ENCODE measurements around the gene SSNA1. TPM values are rescaled to one million over a fixed set of nuclear protein-coding genes. Genes with fewer than 3 reads are reported as not detected.

Gene SSNA1
- total and polyA plus RNA-seq, 8 donors = 28.1 to 154 (median 122) TPM

DNA sequence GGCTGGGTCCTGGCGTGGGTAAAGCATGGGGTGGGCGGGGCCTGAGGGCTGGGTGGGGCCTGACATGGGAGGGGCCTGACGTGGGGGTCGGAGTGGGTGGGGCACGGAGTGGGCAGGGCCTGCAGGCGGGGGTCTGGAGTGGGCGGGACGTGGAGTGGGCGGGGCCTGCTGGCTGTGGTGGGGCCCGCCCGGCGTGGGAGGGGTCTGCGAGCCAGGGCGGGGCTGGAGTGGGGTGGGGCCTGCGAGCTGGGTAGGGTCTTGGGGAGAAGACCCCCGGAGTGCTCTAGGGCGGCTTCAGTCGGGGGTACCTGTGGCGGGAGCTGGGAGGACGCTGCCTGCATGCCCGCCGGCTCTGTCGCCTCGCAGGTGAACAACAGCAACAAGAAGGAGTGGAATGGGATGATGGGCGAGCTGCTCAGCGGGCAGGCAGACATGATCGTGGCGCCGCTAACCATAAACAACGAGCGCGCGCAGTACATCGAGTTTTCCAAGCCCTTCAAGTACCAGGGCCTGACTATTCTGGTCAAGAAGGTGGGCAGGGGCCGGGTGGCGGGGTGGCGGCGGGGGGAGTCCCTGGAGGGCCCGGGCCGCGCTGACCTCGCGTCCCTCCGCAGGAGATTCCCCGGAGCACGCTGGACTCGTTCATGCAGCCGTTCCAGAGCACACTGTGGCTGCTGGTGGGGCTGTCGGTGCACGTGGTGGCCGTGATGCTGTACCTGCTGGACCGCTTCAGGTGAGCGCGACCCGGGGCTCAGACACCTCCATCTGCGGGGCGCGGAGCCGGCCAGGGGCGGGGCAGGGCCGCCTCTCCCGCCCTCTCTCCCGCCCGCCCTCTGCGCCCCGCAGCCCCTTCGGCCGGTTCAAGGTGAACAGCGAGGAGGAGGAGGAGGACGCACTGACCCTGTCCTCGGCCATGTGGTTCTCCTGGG lies 26.7 kb upstream of the SSNA1 start:
- 5 to 7% (median 5%) methylated on average over 45 to 68 of the region's 71 CpGs for WGBS, 5 donors
- intact Hi-C loops (cut with DNase I; ENCODE audit: low total_unique reads) = no loop called here
- H3K27me3 ChIP-seq = peaks cover 34 to 100% (median 100%) of the 10 kb centered on the region in 3 donors

GRCh38 chr9:137162505-137163364 lies 25.7 kb upstream of the SSNA1 start:
- WGBS, 5 donors = 6 to 11% (median 7%) methylated on average over 32 to 74 of the region's 74 CpGs
- peak overlapping the region; percentile 28 to 47 (median 28) for H3K4me3 ChIP-seq
- peaks cover 43 to 100% (median 100%) of the 10 kb centered on the region in 3 donors for H3K27me3 ChIP-seq
- no peaks in the 10 kb centered on the region for H3K9me3 ChIP-seq
- H3K36me3 ChIP-seq = no peaks in the 10 kb centered on the region
- no peak overlapping the region for H3K27ac ChIP-seq
- intact Hi-C loops (cut with DNase I; ENCODE audit: low total_unique reads) = no loop called here
- H3K4me1 ChIP-seq = peaks cover 26 to 44% (median 38%) of the 10 kb centered on the region in 4 donors
- DNase-seq = peak; percentile 71 to 73
- TF ChIP-seq POLR2A (IDR thresholded peaks at IDR 0.05) = no peak
- TF ChIP-seq, protein P1, sequence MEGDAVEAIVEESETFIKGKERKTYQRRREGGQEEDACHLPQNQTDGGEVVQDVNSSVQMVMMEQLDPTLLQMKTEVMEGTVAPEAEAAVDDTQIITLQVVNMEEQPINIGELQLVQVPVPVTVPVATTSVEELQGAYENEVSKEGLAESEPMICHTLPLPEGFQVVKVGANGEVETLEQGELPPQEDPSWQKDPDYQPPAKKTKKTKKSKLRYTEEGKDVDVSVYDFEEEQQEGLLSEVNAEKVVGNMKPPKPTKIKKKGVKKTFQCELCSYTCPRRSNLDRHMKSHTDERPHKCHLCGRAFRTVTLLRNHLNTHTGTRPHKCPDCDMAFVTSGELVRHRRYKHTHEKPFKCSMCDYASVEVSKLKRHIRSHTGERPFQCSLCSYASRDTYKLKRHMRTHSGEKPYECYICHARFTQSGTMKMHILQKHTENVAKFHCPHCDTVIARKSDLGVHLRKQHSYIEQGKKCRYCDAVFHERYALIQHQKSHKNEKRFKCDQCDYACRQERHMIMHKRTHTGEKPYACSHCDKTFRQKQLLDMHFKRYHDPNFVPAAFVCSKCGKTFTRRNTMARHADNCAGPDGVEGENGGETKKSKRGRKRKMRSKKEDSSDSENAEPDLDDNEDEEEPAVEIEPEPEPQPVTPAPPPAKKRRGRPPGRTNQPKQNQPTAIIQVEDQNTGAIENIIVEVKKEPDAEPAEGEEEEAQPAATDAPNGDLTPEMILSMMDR (IDR thresholded peaks at IDR 0.05) = peak in 3 of 7 experiments; percentile 6 to 40 (median 9)

More for the DNA sequence above, 26.7 kb upstream of the SSNA1 start:
- peaks cover 19 to 41% (median 32%) of the 10 kb centered on the region in 4 donors for H3K4me1 ChIP-seq
- no peaks in the 10 kb centered on the region for H3K36me3 ChIP-seq
- TF ChIP-seq POLR2AphosphoS5 (IDR thresholded peaks at IDR 0.05) (no peak), EP300 (IDR thresholded peaks at IDR 0.05) (no peak), POLR2A (IDR thresholded peaks at IDR 0.05) (no peak)
- TF ChIP-seq, protein P1 (IDR thresholded peaks at IDR 0.05) = no peak
- H3K4me3 ChIP-seq = peak overlapping the region in 1 of 4 donors; percentile 47
- no peaks in the 10 kb centered on the region for H3K9me3 ChIP-seq
- DNase-seq = no peak
- no peak overlapping the region for H3K27ac ChIP-seq

- intact Hi-C loops (cut with DNase I; ENCODE audit: low total_unique reads) = no loop called here
- TF ChIP-seq, protein P1 (IDR thresholded peaks at IDR 0.05) = no peak
- TF ChIP-seq EP300 (IDR thresholded peaks at IDR 0.05) (no peak), POLR2A (IDR thresholded peaks at IDR 0.05) (no peak), POLR2AphosphoS5 (IDR thresholded peaks at IDR 0.05) (no peak)
- peaks cover 45 to 100% (median 100%) of the 10 kb centered on the region in 3 donors for H3K27me3 ChIP-seq
- WGBS, 5 donors = 32 to 47% (median 37%) methylated on average over 15 to 26 of the region's 26 CpGs
- peak overlapping the region; percentile 28 to 47 (median 28) for H3K4me3 ChIP-seq
- no peaks in the 10 kb centered on the region for H3K9me3 ChIP-seq
- DNase-seq = no peak
- H3K4me1 ChIP-seq = peaks cover 32 to 50% (median 44%) of the 10 kb centered on the region in 4 donors
- no peaks in the 10 kb centered on the region for H3K36me3 ChIP-seq
- no peak overlapping the region for H3K27ac ChIP-seq
Measured at GRCh38 chr9:137163365-137163715, 25.1 kb upstream of the SSNA1 start.

DNA sequence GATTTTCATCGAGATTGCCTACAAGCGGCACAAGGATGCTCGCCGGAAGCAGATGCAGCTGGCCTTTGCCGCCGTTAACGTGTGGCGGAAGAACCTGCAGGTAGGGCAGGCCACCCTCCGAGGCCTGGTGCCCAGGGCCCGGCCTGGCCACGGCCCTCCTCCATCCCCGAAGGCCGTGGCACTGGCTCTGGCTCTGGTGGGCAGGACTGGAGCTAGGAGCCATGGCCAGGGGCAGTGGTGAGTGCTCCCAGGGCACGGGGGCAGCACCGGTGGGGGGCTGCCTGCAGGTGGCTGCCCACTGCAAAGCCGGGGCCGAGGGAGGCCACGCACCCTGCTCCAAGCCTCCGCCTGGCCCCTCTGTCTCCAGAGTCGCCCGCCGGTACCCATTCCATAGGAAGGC lies 24.7 kb upstream of the SSNA1 start:
- Histone ChIP-seq H3K27me3 (peaks cover 45 to 100% (median 100%) of the 10 kb centered on the region in 3 donors), H3K4me1 (peaks cover 37 to 50% (median 49%) of the 10 kb centered on the region in 4 donors), H3K9me3 (no peaks in the 10 kb centered on the region), H3K27ac (no peak overlapping the region), H3K4me3 (no peak overlapping the region), H3K36me3 (no peaks in the 10 kb centered on the region)
- WGBS, 5 donors = 76 to 89% (median 87%) methylated on average over 15 to 22 of the region's 22 CpGs
- no peak for TF ChIP-seq POLR2A (IDR thresholded peaks at IDR 0.05)
- no peak for TF ChIP-seq POLR2AphosphoS5 (IDR thresholded peaks at IDR 0.05)
- TF ChIP-seq EP300 (IDR thresholded peaks at IDR 0.05) = no peak
- TF ChIP-seq, protein P1 (IDR thresholded peaks at IDR 0.05) = no peak
- intact Hi-C loops (cut with DNase I; ENCODE audit: low total_unique reads) = no loop called here
- no peak for DNase-seq
